ENCODE results near the gene ASAP3. TPM values are rescaled to one million over a fixed set of nuclear protein-coding genes. Genes with fewer than 3 reads are reported as not detected.

ASAP3 gene
- total RNA-seq, 1 experiment from 2014 or later = 2.9 TPM

GRCh38 chr1:23453455-23454000, 30.5 kb downstream of the ASAP3 start:
- no TSS peak for BruUV-seq (replicated peaks)
- Mint-ChIP-seq H3K4me3 (ENCODE audit: low read depth, unreplicated experiment) (no peak overlapping the region), H3K36me3 (ENCODE audit: insufficient read depth, unreplicated experiment) (peaks cover 5% of the 10 kb centered on the region), H3K27ac (ENCODE audit: unreplicated experiment) (no peak overlapping the region), H3K9me3 (ENCODE audit: low read depth, unreplicated experiment) (peaks cover 2% of the 10 kb centered on the region), H3K4me1 (ENCODE audit: low read depth, unreplicated experiment) (peaks cover 27% of the 10 kb centered on the region), H3K27me3 (ENCODE audit: unreplicated experiment) (peaks cover 20% of the 10 kb centered on the region)
- intact Hi-C loops (cut with micrococcal nuclease; ENCODE audit: unreplicated experiment) = no loop called here
- CTCF ChIA-PET = no interaction called here
- no peak for DNase-seq
- TF ChIP-seq, protein P1, sequence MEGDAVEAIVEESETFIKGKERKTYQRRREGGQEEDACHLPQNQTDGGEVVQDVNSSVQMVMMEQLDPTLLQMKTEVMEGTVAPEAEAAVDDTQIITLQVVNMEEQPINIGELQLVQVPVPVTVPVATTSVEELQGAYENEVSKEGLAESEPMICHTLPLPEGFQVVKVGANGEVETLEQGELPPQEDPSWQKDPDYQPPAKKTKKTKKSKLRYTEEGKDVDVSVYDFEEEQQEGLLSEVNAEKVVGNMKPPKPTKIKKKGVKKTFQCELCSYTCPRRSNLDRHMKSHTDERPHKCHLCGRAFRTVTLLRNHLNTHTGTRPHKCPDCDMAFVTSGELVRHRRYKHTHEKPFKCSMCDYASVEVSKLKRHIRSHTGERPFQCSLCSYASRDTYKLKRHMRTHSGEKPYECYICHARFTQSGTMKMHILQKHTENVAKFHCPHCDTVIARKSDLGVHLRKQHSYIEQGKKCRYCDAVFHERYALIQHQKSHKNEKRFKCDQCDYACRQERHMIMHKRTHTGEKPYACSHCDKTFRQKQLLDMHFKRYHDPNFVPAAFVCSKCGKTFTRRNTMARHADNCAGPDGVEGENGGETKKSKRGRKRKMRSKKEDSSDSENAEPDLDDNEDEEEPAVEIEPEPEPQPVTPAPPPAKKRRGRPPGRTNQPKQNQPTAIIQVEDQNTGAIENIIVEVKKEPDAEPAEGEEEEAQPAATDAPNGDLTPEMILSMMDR (IDR thresholded peaks at IDR 0.05; ENCODE audit: unreplicated experiment) = no peak

GRCh38 chr1:23452011-23452411, 32.0 kb downstream of the ASAP3 start:
- H3K36me3 Mint-ChIP-seq (ENCODE audit: insufficient read depth, unreplicated experiment) = peaks cover 5% of the 10 kb centered on the region
- no peak overlapping the region for H3K4me3 Mint-ChIP-seq (ENCODE audit: low read depth, unreplicated experiment)
- H3K27ac Mint-ChIP-seq (ENCODE audit: unreplicated experiment) = peak overlapping the region; percentile 52
- peak; percentile 86 for DNase-seq
- CTCF ChIA-PET = interaction anchor here (0.5 to 1.4 kb wide), 8 partner anchors 16 to 228 kb away, joined by 3 to 9 read pairs (median 4); partner anchors contain the start of genes ASAP3 and HNRNPR
- no peaks in the 10 kb centered on the region for H3K9me3 Mint-ChIP-seq (ENCODE audit: low read depth, unreplicated experiment)
- peaks cover 20% of the 10 kb centered on the region for H3K27me3 Mint-ChIP-seq (ENCODE audit: unreplicated experiment)
- peaks cover 27% of the 10 kb centered on the region for H3K4me1 Mint-ChIP-seq (ENCODE audit: low read depth, unreplicated experiment)
- BruUV-seq (replicated peaks) = no TSS peak
- TF ChIP-seq, protein P1 (IDR thresholded peaks at IDR 0.05; ENCODE audit: unreplicated experiment) = no peak
- intact Hi-C loops (cut with micrococcal nuclease; ENCODE audit: unreplicated experiment) = no loop called here

DNA sequence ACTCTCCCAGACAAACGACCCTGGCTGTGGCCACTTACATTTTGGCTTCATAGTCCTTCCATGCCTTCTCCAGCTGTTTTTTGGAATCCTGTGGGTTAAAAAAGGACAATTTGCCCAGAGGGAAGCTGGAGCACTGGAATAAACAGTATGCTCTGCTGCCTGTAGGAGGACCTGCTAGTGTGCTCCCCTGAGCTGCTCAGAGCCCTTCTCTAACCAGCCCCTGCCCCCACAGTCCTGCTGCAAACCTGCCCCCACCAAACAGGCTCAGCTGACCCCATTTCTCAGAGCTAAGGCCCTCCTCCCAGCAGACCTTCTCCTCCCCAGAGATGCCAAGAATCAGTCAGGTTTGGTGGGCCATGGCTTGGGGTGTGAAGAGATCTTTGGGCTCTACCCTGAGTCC, 32.5 kb downstream of the ASAP3 start:
- CTCF ChIA-PET = interaction anchor here (0.5 to 1.4 kb wide), 7 partner anchors 15 to 107 kb away, joined by 3 to 9 read pairs (median 5); partner anchors contain the start of genes ASAP3 and HNRNPR
- Mint-ChIP-seq H3K36me3 (ENCODE audit: insufficient read depth, unreplicated experiment) (peaks cover 5% of the 10 kb centered on the region), H3K4me3 (ENCODE audit: low read depth, unreplicated experiment) (no peak overlapping the region), H3K27ac (ENCODE audit: unreplicated experiment) (no peak overlapping the region), H3K9me3 (ENCODE audit: low read depth, unreplicated experiment) (no peaks in the 10 kb centered on the region), H3K27me3 (ENCODE audit: unreplicated experiment) (peaks cover 19% of the 10 kb centered on the region), H3K4me1 (ENCODE audit: low read depth, unreplicated experiment) (peaks cover 27% of the 10 kb centered on the region)
- no peak for DNase-seq
- TF ChIP-seq, protein P1 (IDR thresholded peaks at IDR 0.05; ENCODE audit: unreplicated experiment) = no peak
- BruUV-seq (replicated peaks) = no TSS peak
- intact Hi-C loops (cut with micrococcal nuclease; ENCODE audit: unreplicated experiment) = no loop called here

DNA sequence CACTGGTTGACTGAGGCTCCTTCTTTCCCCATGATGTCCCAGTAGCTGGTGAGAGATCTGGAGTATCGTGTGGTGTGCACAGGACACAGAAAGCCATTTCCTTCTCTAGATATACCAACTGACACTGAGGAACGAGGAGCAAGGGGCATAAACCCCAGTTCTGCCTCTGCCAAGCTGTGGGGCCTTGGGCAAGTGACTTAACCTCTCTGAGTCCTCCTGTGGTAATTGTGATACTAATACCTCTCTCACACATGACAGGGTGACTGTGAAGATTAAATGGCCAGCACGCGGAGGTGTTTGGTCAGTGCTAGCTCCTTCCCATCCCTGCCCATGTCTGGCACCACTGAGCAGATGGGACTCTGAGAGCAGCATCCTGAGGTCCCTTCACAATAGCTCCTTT, 33.1 kb downstream of the ASAP3 start:
- DNase-seq = no peak
- H3K4me1 Mint-ChIP-seq (ENCODE audit: low read depth, unreplicated experiment) = peaks cover 27% of the 10 kb centered on the region
- no peak overlapping the region for H3K4me3 Mint-ChIP-seq (ENCODE audit: low read depth, unreplicated experiment)
- H3K27me3 Mint-ChIP-seq (ENCODE audit: unreplicated experiment) = peaks cover 13% of the 10 kb centered on the region
- no peak overlapping the region for H3K27ac Mint-ChIP-seq (ENCODE audit: unreplicated experiment)
- no TSS peak for BruUV-seq (replicated peaks)
- peaks cover 5% of the 10 kb centered on the region for H3K36me3 Mint-ChIP-seq (ENCODE audit: insufficient read depth, unreplicated experiment)
- H3K9me3 Mint-ChIP-seq (ENCODE audit: low read depth, unreplicated experiment) = no peaks in the 10 kb centered on the region
- intact Hi-C loops (cut with micrococcal nuclease; ENCODE audit: unreplicated experiment) = no loop called here
- TF ChIP-seq, protein P1 (IDR thresholded peaks at IDR 0.05; ENCODE audit: unreplicated experiment) = no peak
- CTCF ChIA-PET = interaction anchor here (0.5 to 1.4 kb wide), 2 partner anchors 35 to 106 kb away, joined by 3 to 9 read pairs; partner anchors contain the start of gene HNRNPR
